A673 (cell line): ENCODE measurements around the gene MTCH1. TPM values are rescaled to one million over a fixed set of nuclear protein-coding genes. Genes with fewer than 3 reads are reported as not detected.
A peak's percentile ranks its signal among the peaks of the same experiment; 100 is the strongest.

Experiments
- BruUV-seq: library from RNA; stranded (reverse); fragments of 400-500 nt; replicated peaks from 2 replicates; lab custom pipeline; 2021; lab: Mats Ljungman, UMichigan
- CTCF ChIA-PET: fragments of 300-600 bp; sonication (Branson Sonifier 250); formaldehyde crosslinking; loops from one replicate; lab custom pipeline; 2022; ENCODE audit warnings: antibody characterized with exemption; lab: Charles Lee
- POLR2A ChIA-PET: fragments of 300-600 bp; sonication (Branson Sonifier 250); formaldehyde crosslinking; loops from one replicate; lab custom pipeline; 2022; ENCODE audit warnings: antibody characterized with exemption; ENCODE audit not compliant: low non-redundant PET; lab: Charles Lee
- DNase-seq: peaks from one replicate; pipeline ENCODE4 v3.0.0-alpha.2; 2015; ENCODE audit warnings: low spot score
- H3K27ac ChIP-seq: fragments of 200-600 bp; sonication (generic); 2 replicates; pipeline ENCODE4 v1.5.1; 2016; ENCODE audit warnings: mixed run types, low read depth, mild to moderate bottlenecking, mixed read lengths, antibody characterized with exemption, low read length; ENCODE audit not compliant: poor library complexity, severe bottlenecking
- H3K27me3 ChIP-seq: fragments of 200-600 bp; sonication (generic); replicated peaks from 2 replicates; pipeline ENCODE4 v1.6.1; 2017; ENCODE audit warnings: mixed run types, low read depth, mild to moderate bottlenecking, mixed read lengths, antibody characterized with exemption, low read length; ENCODE audit not compliant: insufficient read depth, poor library complexity
- H3K36me3 ChIP-seq: fragments of 200-600 bp; sonication (generic); 2 replicates; pipeline ENCODE4 v1.6.1; 2016; ENCODE audit warnings: mixed run types, mild to moderate bottlenecking, mixed read lengths, antibody characterized with exemption, low read length; ENCODE audit not compliant: insufficient read depth, poor library complexity, severe bottlenecking
- H3K4me1 ChIP-seq: fragments of 200-600 bp; sonication (generic); 2 replicates; pipeline ENCODE4 v1.6.1; 2017; ENCODE audit warnings: mixed run types, mild to moderate bottlenecking, mixed read lengths, antibody characterized with exemption, low read length; ENCODE audit not compliant: insufficient read depth, poor library complexity, severe bottlenecking
- H3K4me3 ChIP-seq: fragments of 200-600 bp; sonication (generic); 2 replicates; pipeline ENCODE4 v1.5.1; 2016; ENCODE audit warnings: low read depth, mixed run types, mild to moderate bottlenecking, mixed read lengths, low read length; ENCODE audit not compliant: poor library complexity, severe bottlenecking
- H3K9me3 ChIP-seq: fragments of 200-600 bp; sonication (generic); 2 replicates; pipeline ENCODE4 v1.6.1; 2016; ENCODE audit warnings: mixed run types, low read depth, mild to moderate bottlenecking, mixed read lengths, antibody characterized with exemption, low read length; ENCODE audit not compliant: poor library complexity, severe bottlenecking
- EZH2 ChIP-seq: fragments of 200-600 bp; sonication (generic); IDR thresholded peaks from 2 replicates; pipeline ENCODE4 v1.6.1; 2017; ENCODE audit warnings: borderline replicate concordance, low read depth, mild to moderate bottlenecking, mixed read lengths, antibody characterized with exemption, low read length; ENCODE audit not compliant: poor library complexity, severe bottlenecking
- intact Hi-C: fragments of 100-400 bp; cut with micrococcal nuclease; formaldehyde crosslinking; loops from one replicate; pipeline ENCODE4 v1.10.0; 2022; ENCODE audit not compliant: unreplicated experiment
- total RNA-seq: library from RNA; stranded (reverse); gene quantifications from 2 replicates; pipeline ENCODE4 v1.2.3, GENCODE V29; 2021
- TF ChIP-seq, protein P1 (sequence below): fragments of 300-800, 200-600 bp; sonication (generic); conservative IDR thresholded peaks from 2 replicates; pipeline ENCODE4 v1.5.1; 2017; ENCODE audit warnings: low read depth, mild to moderate bottlenecking, antibody characterized with exemption, low read length, moderate library complexity, mixed read lengths

Gene MTCH1
- total RNA-seq, 1 experiment from 2014 or later: 242 TPM

DNA sequence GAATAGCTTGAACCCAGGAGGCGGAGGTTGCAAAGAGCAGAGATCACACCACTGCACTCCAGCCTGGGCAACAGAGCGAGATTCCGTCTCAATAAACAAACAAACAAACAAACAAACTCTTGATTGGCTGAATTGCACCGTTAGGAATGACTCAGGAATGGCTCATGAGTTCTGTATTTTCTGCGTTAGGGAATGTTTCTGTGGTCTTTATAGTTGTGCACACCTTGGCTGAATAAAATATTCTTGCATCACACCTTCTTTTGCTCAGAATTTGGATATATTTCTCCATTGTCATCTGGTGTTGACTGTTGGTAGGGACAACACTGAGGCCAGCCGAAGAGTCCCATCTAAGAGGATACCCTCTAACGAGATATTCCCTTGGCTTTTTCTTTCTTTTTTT is 51.1 kb downstream of the MTCH1 start:
- H3K27ac ChIP-seq: no peak overlapping the region
- no peak for DNase-seq
- no peaks in the 10 kb centered on the region for H3K27me3 ChIP-seq
- intact Hi-C loops: no loop called here
- no peaks in the 10 kb centered on the region for H3K9me3 ChIP-seq
- no peaks in the 10 kb centered on the region for H3K36me3 ChIP-seq
- BruUV-seq: no TSS peak
- POLR2A ChIA-PET: no interaction called here
- CTCF ChIA-PET: no interaction called here
- peaks cover 2% of the 10 kb centered on the region for H3K4me1 ChIP-seq
- TF ChIP-seq, protein P1, sequence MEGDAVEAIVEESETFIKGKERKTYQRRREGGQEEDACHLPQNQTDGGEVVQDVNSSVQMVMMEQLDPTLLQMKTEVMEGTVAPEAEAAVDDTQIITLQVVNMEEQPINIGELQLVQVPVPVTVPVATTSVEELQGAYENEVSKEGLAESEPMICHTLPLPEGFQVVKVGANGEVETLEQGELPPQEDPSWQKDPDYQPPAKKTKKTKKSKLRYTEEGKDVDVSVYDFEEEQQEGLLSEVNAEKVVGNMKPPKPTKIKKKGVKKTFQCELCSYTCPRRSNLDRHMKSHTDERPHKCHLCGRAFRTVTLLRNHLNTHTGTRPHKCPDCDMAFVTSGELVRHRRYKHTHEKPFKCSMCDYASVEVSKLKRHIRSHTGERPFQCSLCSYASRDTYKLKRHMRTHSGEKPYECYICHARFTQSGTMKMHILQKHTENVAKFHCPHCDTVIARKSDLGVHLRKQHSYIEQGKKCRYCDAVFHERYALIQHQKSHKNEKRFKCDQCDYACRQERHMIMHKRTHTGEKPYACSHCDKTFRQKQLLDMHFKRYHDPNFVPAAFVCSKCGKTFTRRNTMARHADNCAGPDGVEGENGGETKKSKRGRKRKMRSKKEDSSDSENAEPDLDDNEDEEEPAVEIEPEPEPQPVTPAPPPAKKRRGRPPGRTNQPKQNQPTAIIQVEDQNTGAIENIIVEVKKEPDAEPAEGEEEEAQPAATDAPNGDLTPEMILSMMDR: no peak
- TF ChIP-seq EZH2: no peak
- H3K4me3 ChIP-seq: no peak overlapping the region

DNA sequence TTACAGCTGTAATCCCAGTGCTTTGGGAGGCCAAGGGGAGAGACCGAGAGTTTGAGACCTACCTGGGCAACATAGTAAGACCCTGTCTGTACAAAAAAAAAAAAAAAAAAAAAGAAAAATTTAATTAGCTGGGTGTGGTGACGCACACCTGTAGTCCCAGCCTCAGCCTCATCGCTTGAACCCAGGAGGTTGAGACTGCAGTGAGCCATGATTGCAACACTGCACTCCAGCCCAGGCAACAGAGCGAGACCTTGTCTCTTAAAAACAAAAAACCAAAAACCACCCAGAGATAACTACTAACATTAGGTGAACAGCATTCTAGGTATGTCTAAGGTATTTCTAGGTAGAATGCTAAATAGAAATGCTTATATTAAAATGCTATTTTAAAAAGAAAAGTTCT is 52.5 kb downstream of the MTCH1 start:
- Histone ChIP-seq H3K36me3 (no peaks in the 10 kb centered on the region), H3K4me1 (peaks cover 7% of the 10 kb centered on the region), H3K27me3 (no peaks in the 10 kb centered on the region), H3K9me3 (no peaks in the 10 kb centered on the region), H3K27ac (no peak overlapping the region), H3K4me3 (no peak overlapping the region)
- POLR2A ChIA-PET: no interaction called here
- CTCF ChIA-PET: interaction anchor here (0.6 kb wide), 1 partner anchor 64 kb away, joined by 6 read pairs; no protein-coding TSS in a partner anchor
- no peak for DNase-seq
- BruUV-seq: no TSS peak
- intact Hi-C loops: no loop called here
- no peak for TF ChIP-seq EZH2
- TF ChIP-seq, protein P1: no peak

DNA sequence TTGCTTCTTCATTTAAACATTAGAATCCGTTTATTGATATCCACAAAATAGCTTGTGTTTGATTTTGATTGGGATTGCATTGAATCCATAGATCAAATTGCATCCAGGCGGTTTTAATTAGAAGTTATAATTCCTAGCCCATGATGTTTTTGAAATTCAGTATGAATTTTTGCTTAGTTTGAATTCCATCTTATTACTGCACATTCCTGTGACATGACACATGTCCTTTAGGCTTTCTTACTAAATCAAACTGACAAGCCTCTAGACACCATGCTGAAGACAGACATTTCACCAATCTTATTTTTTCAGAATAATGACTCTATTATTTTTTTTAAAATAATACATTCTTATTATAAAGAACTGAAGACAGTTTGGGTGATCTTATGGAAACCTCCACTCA is 52.9 kb downstream of the MTCH1 start:
- Histone ChIP-seq H3K4me1 (peaks cover 7% of the 10 kb centered on the region), H3K27me3 (no peaks in the 10 kb centered on the region), H3K27ac (no peak overlapping the region), H3K4me3 (no peak overlapping the region), H3K36me3 (no peaks in the 10 kb centered on the region), H3K9me3 (no peaks in the 10 kb centered on the region)
- BruUV-seq: no TSS peak
- peak; percentile 38 for DNase-seq
- POLR2A ChIA-PET: no interaction called here
- TF ChIP-seq, protein P1: no peak
- TF ChIP-seq EZH2: no peak
- intact Hi-C loops: no loop called here
- CTCF ChIA-PET: no interaction called here
